Measurements from ENCODE around the gene RBM42. TPM values are rescaled to one million over a fixed set of nuclear protein-coding genes. Genes with fewer than 3 reads are reported as not detected.

RBM42 gene
- total and polyA plus RNA-seq, 5 donors from 2014 or later = 52.3 to 69.0 (median 56.7) TPM

DNA sequence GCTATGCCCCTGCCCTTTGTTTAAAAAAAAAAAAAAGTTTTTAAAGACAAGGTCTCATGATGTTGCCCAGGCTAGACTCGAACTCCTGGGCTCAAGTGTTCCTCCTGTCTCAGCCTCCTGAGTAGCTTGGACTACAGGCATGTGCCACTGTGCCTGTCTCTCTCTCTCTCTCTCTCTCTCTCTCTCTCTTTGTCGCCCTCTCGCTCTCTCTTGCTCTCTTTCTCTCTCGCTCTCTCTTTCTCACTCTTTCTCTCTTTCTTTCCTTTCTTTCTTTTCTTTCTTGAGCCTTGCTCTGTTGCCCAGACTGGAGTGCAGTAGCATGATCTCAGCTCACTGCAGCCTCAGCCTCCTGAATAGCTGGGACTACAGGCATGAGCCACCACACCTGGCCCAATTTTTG is 26.8 kb downstream of the RBM42 start:
- H3K4me3 ChIP-seq (ENCODE audit: low read depth, low read length) = no peak overlapping the region
- Mint-ChIP-seq H3K36me3 (peaks cover 34% of the 10 kb centered on the region), H3K4me1 (peaks cover 4 to 30% (median 18%) of the 10 kb centered on the region in 4 donors), H3K27ac (peak overlapping the region in 1 of 3 donors; percentile 82), H3K9me3 (peaks cover 0 to 2% (median 0%) of the 10 kb centered on the region in 7 donors), H3K4me3 (no peak overlapping the region), H3K27me3 (no peaks in the 10 kb centered on the region)
- DNase-seq (no peak), ATAC-seq (ENCODE audit: low read depth in 2 of 2) (no peak)
- no peaks in the 10 kb centered on the region for H3K9me3 ChIP-seq (ENCODE audit: control insufficient read depth in 2 of 2, low read length in 2 of 2)
- no peak overlapping the region for H3K27ac ChIP-seq (ENCODE audit: insufficient read depth, low read length, poor library complexity, severe bottlenecking)
- peaks cover 7% of the 10 kb centered on the region for H3K4me1 ChIP-seq (ENCODE audit: control insufficient read depth, insufficient read depth, low read length, poor library complexity, severe bottlenecking)
- H3K36me3 ChIP-seq (ENCODE audit: control insufficient read depth, insufficient read depth, low read length) = peaks cover 68% of the 10 kb centered on the region
- no peaks in the 10 kb centered on the region for H3K27me3 ChIP-seq (ENCODE audit: control insufficient read depth, insufficient read depth, low read length)

DNA sequence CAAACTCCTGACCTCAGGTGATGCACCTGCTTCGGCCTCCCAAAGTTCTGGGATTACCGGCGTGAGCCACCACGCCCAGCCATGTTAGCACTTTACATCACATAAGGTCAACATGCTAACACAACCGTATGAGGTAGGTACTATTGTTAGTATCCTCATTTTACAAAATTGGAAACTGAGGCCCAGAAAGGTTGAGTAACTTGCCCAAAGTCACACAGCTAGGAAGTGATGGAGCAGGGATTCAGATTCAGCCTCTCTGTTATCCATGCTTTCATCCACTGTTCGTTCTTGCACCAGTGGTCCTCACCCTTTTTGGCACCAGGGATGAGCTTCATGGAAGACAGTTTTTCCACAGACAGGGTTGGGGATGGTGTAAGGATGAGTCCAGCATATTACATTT is 27.9 kb downstream of the RBM42 start:
- H3K27me3 ChIP-seq (ENCODE audit: control insufficient read depth, insufficient read depth, low read length) = no peaks in the 10 kb centered on the region
- H3K4me1 ChIP-seq (ENCODE audit: control insufficient read depth, insufficient read depth, low read length, poor library complexity, severe bottlenecking) = peaks cover 3% of the 10 kb centered on the region
- DNase-seq (no peak), ATAC-seq (ENCODE audit: low read depth in 2 of 2) (no peak)
- Mint-ChIP-seq H3K27me3 (no peaks in the 10 kb centered on the region), H3K36me3 (peaks cover 30% of the 10 kb centered on the region), H3K27ac (no peak overlapping the region), H3K4me1 (peaks cover 0 to 20% (median 12%) of the 10 kb centered on the region in 4 donors), H3K4me3 (no peak overlapping the region), H3K9me3 (peaks cover 0 to 2% (median 0%) of the 10 kb centered on the region in 7 donors)
- no peak overlapping the region for H3K27ac ChIP-seq (ENCODE audit: insufficient read depth, low read length, poor library complexity, severe bottlenecking)
- H3K36me3 ChIP-seq (ENCODE audit: control insufficient read depth, insufficient read depth, low read length) = peaks cover 58% of the 10 kb centered on the region
- H3K4me3 ChIP-seq (ENCODE audit: low read depth, low read length) = no peak overlapping the region
- no peaks in the 10 kb centered on the region for H3K9me3 ChIP-seq (ENCODE audit: control insufficient read depth in 2 of 2, low read length in 2 of 2)

DNA sequence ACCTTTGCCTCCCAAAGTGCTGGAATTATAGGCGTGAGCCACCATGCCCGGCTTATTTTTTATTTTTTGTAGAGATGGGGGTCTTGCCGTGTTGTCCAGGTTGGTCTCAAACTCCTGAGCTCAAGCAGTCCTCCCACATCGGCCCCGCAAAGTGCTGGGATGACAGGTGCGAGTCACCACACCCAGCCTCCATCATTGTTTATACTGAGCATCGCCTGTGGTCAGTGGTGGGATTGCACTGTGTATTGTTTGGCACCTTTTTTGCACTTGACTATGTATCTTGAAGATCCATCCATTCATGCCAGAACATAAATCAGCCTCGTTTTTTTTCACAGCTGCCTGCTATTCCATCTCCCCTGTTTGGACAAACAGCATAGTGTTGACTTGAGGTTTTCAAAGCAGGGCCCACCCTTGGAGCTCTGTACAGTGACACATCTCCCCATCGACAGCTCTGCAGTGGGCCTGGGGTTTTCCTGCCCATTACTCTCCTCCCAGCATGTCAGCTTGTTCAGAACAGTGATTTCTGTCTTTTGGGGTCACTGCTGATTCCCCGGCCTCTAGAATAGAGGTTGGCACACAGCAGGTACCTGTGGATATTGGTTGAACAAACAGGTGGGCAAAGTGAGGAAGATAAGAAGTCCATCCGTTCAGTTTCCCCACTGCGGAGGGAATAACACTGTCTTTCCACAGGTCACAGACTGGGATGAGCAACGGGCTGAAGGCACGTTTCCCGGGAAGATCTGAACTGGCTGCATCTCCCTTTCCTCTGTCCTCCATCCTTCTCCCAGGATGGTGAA is 29.3 kb downstream of the RBM42 start:
- Mint-ChIP-seq H3K4me1 (peaks cover 0 to 19% (median 11%) of the 10 kb centered on the region in 4 donors), H3K9me3 (peaks cover 0 to 2% (median 0%) of the 10 kb centered on the region in 7 donors), H3K27me3 (no peaks in the 10 kb centered on the region), H3K27ac (peak overlapping the region in 1 of 3 donors; percentile 51), H3K4me3 (no peak overlapping the region), H3K36me3 (peaks cover 30% of the 10 kb centered on the region)
- Histone ChIP-seq H3K27ac (ENCODE audit: insufficient read depth, low read length, poor library complexity, severe bottlenecking) (no peak overlapping the region), H3K4me3 (ENCODE audit: low read depth, low read length) (no peak overlapping the region), H3K36me3 (ENCODE audit: control insufficient read depth, insufficient read depth, low read length) (peaks cover 54% of the 10 kb centered on the region), H3K9me3 (ENCODE audit: control insufficient read depth in 2 of 2, low read length in 2 of 2) (no peaks in the 10 kb centered on the region), H3K4me1 (ENCODE audit: control insufficient read depth, insufficient read depth, low read length, poor library complexity, severe bottlenecking) (peaks cover 3% of the 10 kb centered on the region), H3K27me3 (ENCODE audit: control insufficient read depth, insufficient read depth, low read length) (no peaks in the 10 kb centered on the region)
- ATAC-seq (ENCODE audit: low read depth in 2 of 2) (no peak), DNase-seq (no peak)

DNA sequence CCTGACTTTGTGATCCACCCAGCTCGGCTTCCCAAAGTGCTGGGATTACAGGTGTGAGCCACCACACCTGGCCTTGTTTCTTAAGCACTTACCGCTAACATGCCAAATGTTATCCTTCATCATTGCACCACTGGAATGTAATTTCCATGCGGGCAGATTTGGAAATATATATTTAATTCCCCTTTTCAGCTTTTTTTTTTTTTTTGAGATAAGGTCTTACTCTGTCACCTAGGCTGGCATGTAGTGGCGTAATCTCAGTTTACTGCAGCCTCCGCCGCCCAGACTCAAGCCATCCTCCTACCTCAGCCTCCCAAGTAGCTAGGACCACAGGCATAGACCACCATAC is 33.1 kb downstream of the RBM42 start:
- Histone ChIP-seq H3K36me3 (ENCODE audit: control insufficient read depth, insufficient read depth, low read length) (peaks cover 21% of the 10 kb centered on the region), H3K27me3 (ENCODE audit: control insufficient read depth, insufficient read depth, low read length) (no peaks in the 10 kb centered on the region), H3K4me1 (ENCODE audit: control insufficient read depth, insufficient read depth, low read length, poor library complexity, severe bottlenecking) (peaks cover 3% of the 10 kb centered on the region), H3K27ac (ENCODE audit: insufficient read depth, low read length, poor library complexity, severe bottlenecking) (no peak overlapping the region), H3K4me3 (ENCODE audit: low read depth, low read length) (no peak overlapping the region), H3K9me3 (ENCODE audit: control insufficient read depth in 2 of 2, low read length in 2 of 2) (no peaks in the 10 kb centered on the region)
- DNase-seq (no peak), ATAC-seq (ENCODE audit: low read depth in 2 of 2) (no peak)
- peaks cover 0 to 2% (median 0%) of the 10 kb centered on the region in 7 donors for H3K9me3 Mint-ChIP-seq
- no peak overlapping the region for H3K27ac Mint-ChIP-seq
- H3K27me3 Mint-ChIP-seq = no peaks in the 10 kb centered on the region
- H3K4me3 Mint-ChIP-seq = no peak overlapping the region
- H3K4me1 Mint-ChIP-seq = peaks cover 0 to 3% (median under 1%) of the 10 kb centered on the region in 4 donors
- H3K36me3 Mint-ChIP-seq = peaks cover 14% of the 10 kb centered on the region

DNA sequence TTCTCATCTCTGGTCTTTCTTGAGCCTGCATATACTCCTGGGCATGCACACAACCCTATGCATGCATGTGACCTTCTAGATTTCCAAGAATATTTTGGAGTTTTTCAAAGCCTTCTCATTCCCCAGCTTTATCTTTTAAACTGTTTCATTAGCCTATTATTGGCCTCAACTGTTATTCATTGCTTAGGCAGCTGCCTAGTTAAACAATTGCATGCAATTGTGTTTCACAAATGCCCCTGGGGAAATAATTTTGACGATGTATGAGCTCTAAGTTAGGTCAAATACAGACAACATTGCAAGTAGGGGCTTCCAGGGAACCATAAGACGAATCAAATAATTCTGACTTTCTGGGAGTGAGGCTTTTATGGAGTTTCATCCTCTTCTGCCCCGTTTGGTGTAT is 35.1 kb downstream of the RBM42 start:
- DNase-seq (no peak), ATAC-seq (ENCODE audit: low read depth in 2 of 2) (no peak)
- Histone ChIP-seq H3K4me3 (ENCODE audit: low read depth, low read length) (no peak overlapping the region), H3K36me3 (ENCODE audit: control insufficient read depth, insufficient read depth, low read length) (peaks cover 5% of the 10 kb centered on the region), H3K27me3 (ENCODE audit: control insufficient read depth, insufficient read depth, low read length) (no peaks in the 10 kb centered on the region), H3K9me3 (ENCODE audit: control insufficient read depth in 2 of 2, low read length in 2 of 2) (no peaks in the 10 kb centered on the region), H3K4me1 (ENCODE audit: control insufficient read depth, insufficient read depth, low read length, poor library complexity, severe bottlenecking) (no peaks in the 10 kb centered on the region), H3K27ac (ENCODE audit: insufficient read depth, low read length, poor library complexity, severe bottlenecking) (no peak overlapping the region)
- peaks cover under 1% of the 10 kb centered on the region for H3K27me3 Mint-ChIP-seq
- H3K4me3 Mint-ChIP-seq = no peak overlapping the region
- peaks cover 0 to 2% (median 0%) of the 10 kb centered on the region in 7 donors for H3K9me3 Mint-ChIP-seq
- H3K36me3 Mint-ChIP-seq = peaks cover 3% of the 10 kb centered on the region
- peaks cover 0 to 2% (median 0%) of the 10 kb centered on the region in 4 donors for H3K4me1 Mint-ChIP-seq
- no peak overlapping the region for H3K27ac Mint-ChIP-seq

DNA sequence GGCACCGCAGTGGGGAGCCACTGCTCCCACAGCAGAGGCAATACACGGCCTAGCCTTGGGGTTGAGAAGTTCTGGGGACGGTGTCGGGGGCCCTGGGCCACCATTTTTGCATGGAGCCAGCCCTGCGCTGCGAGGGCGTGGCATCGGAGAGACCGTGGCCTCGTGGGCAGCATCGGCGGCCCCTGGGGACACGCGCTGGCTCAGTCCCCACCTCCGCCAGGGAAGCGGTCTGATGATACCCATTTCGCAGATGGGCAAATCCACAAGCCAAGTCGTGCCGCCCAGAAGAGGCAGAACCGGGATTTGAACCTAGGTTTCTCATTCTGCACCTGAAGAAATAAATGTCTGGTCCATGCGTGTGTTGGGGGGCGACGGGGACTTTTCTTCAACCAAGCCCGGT is 36.3 kb downstream of the RBM42 start:
- Mint-ChIP-seq H3K9me3 (peaks cover 0 to 2% (median 0%) of the 10 kb centered on the region in 7 donors), H3K27me3 (peaks cover 11% of the 10 kb centered on the region), H3K36me3 (no peaks in the 10 kb centered on the region), H3K4me3 (no peak overlapping the region), H3K4me1 (peaks cover 0 to 2% (median 0%) of the 10 kb centered on the region in 4 donors), H3K27ac (no peak overlapping the region)
- ATAC-seq (ENCODE audit: low read depth in 2 of 2) = no peak
- no peak for DNase-seq
- Histone ChIP-seq H3K4me1 (ENCODE audit: control insufficient read depth, insufficient read depth, low read length, poor library complexity, severe bottlenecking) (no peaks in the 10 kb centered on the region), H3K27me3 (ENCODE audit: control insufficient read depth, insufficient read depth, low read length) (no peaks in the 10 kb centered on the region), H3K27ac (ENCODE audit: insufficient read depth, low read length, poor library complexity, severe bottlenecking) (no peak overlapping the region), H3K36me3 (ENCODE audit: control insufficient read depth, insufficient read depth, low read length) (no peaks in the 10 kb centered on the region), H3K4me3 (ENCODE audit: low read depth, low read length) (no peak overlapping the region), H3K9me3 (ENCODE audit: control insufficient read depth in 2 of 2, low read length in 2 of 2) (no peaks in the 10 kb centered on the region)

DNA sequence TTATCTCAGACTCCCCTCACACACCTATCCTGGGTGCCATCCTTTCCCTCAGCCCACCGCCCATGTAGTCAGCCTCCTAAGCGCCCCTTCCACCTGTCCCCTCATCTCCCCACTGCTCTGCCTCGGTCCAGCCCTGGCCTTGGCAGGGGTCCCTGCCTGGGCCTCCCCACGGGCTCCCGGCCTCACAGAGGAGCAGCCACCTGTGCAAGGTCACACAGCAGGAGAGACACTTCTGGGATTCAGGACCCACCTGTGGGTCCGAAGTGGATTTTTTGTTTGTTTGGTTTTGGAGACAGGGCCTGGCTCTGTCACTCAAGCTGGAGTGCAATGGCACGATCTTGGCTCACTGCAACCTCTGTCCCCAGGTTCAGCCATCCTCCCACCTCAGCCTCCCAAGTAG is 36.8 kb downstream of the RBM42 start:
- Histone ChIP-seq H3K9me3 (ENCODE audit: control insufficient read depth in 2 of 2, low read length in 2 of 2) (no peaks in the 10 kb centered on the region), H3K4me1 (ENCODE audit: control insufficient read depth, insufficient read depth, low read length, poor library complexity, severe bottlenecking) (no peaks in the 10 kb centered on the region), H3K36me3 (ENCODE audit: control insufficient read depth, insufficient read depth, low read length) (no peaks in the 10 kb centered on the region), H3K27ac (ENCODE audit: insufficient read depth, low read length, poor library complexity, severe bottlenecking) (no peak overlapping the region), H3K4me3 (ENCODE audit: low read depth, low read length) (no peak overlapping the region), H3K27me3 (ENCODE audit: control insufficient read depth, insufficient read depth, low read length) (no peaks in the 10 kb centered on the region)
- no peak overlapping the region for H3K4me3 Mint-ChIP-seq
- H3K27ac Mint-ChIP-seq = no peak overlapping the region
- peaks cover 12% of the 10 kb centered on the region for H3K27me3 Mint-ChIP-seq
- H3K9me3 Mint-ChIP-seq = no peaks in the 10 kb centered on the region
- peaks cover 0 to 2% (median 0%) of the 10 kb centered on the region in 4 donors for H3K4me1 Mint-ChIP-seq
- H3K36me3 Mint-ChIP-seq = no peaks in the 10 kb centered on the region
- DNase-seq = no peak
- no peak for ATAC-seq (ENCODE audit: low read depth in 2 of 2)
